HS-5 (cell line): ENCODE results near the gene PTGER3.
"Not testable (repeated sequence)": the region's sequence is repeated elsewhere in the genome, so short reads cannot be mapped to it uniquely, and the experiment has no call there.

ENCODE experiments used
- DNase-seq: peaks from one replicate; pipeline ENCODE4 v3.0.0-alpha.2; 2012; ENCODE audit warnings: low read depth

Gene PTGER3

DNA sequence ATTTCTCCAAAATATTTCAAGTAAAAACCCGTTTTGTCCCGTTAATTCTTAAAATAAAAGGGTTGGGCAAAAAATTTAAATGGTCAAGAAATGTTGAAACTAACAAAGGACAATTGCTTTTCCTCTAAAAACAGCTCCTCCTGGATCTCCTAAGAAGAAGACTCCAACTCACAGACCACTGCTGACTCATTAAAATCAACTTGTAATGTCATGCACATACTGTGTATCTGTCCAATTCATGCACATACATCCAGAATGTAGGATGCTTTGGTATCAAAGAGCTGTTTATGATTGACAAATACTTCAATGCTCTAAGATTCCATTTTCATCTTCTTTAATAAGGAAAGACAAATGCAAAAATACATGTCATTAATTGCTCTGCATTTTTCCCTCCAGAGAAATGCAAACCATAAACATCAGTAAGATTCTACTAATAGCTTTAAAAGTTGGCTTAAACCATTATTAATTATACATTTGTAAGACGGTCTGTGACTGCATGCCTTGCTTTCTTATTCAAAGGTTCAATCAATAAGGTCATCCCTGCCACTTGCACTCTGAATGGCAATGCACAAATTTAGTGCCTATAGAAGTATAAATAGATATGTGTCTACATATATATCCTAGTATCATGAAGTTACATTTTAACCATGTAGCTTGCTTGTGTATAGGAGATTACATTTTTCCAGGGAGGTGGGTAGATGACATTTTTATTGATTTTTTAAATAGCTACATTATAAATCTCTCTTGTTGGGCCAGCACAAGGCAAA is 44.7 kb downstream of the PTGER3 start:
- DNase-seq = no peak

DNA sequence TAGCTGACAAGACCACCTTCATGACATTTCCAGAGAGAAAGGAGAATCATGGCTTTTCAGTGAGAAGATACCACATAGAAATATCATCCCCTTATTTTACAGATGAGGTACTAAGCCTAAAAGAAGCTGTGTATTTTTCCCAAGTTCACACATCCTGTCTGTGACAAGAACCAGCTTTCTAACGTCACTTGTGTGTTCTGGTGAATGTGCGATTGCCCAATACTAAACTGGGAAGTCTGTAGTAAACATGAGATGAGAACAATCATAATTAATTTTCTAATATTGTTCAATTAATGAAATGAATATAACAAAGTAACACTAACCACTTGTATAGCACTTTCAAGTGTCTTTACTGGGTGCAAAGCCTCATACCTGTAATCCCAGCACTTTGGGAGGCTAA is 46.0 kb downstream of the PTGER3 start:
- no peak for DNase-seq

DNA sequence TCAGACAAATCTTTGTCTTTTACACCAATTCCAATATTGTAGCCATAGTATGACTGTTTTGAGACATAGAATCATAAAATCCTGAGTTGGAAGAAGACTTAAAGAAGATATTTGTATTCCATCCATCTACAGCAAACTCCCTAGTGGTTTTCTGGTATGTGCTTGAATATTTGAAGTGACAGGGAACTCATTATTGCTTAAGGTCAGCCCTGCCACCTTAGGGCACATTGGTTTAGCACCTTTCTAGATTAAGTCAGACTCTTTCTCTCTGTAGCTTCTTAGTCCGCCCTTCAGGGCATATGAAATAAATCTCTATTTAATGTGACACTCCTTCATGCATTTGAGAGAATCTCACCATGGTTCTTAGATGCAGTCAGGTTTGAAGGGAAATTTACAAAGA is 49.8 kb downstream of the PTGER3 start:
- no peak for DNase-seq

- no peak for DNase-seq
Observed at GRCh38 chr1:70994753-70995268, 52.8 kb downstream of the PTGER3 start.

GRCh38 chr1:70993798-70994197 is 53.8 kb downstream of the PTGER3 start:
- no peak for DNase-seq

GRCh38 chr1:70992521-70992920 is 55.1 kb downstream of the PTGER3 start:
- no peak for DNase-seq

GRCh38 chr1:70990469-70991253 is 57.0 kb downstream of the PTGER3 start:
- no peak for DNase-seq

GRCh38 chr1:70987497-70987896 is 60.1 kb downstream of the PTGER3 start:
- no peak for DNase-seq

- not testable (repeated sequence) for DNase-seq
Observed at GRCh38 chr1:70985776-70986225, 61.8 kb downstream of the PTGER3 start.

DNA sequence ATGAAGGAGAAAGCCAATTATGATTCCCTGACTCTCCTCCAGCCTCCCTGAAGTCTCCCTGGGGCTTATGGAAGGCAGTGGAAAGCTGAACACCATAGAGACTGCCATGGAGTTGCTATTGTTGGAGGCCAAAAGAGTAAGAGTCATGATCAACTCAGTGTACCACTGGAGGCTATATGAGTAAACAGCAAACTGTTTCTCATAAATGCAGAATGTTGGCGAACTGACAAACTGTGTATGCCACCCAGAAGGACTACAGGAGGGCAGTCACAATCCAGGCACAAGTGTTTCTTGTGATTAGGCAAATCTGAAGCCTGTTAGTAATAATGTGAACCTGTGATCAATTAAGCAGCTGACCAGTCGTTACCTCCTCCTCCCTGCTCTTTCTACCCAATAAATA is 62.3 kb downstream of the PTGER3 start:
- DNase-seq = not testable (repeated sequence)

DNA sequence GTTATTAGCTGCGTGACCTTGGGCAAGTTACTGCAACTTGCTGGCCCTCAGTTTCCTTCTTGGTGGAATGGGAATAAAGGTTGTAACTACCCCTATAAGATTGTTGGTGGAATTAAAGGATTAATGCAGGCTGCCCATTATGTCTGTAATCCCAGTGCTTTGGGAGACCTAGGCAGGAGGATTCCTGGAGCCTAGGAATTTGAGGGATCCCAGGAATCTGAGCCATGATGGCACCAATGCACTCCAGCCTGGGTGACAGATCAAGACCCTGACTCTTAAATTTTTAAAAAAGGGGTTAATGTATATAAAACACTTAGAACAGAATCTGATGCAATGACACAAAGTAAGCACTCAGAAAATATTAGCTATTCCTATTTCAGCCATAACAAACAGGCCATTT is 67.3 kb downstream of the PTGER3 start:
- no peak for DNase-seq

DNA sequence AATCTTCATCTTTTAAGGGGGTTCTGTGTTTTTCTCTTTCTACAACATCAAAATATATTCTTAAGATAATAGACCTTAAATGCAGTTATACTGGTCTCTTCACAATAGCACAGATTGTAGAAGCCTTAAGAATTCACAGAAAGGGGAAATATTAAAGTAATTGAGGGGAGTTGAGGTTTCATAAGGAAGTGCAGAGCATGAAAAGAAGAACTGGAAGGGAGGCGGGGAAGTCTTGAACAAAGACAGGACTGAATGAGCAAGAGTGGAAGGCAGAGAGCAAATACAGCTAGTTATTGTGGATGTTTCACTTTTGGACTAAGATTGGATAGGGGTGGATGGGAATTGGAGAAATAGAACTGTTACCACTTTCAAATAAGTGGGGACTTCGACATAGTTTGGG is 67.7 kb downstream of the PTGER3 start:
- no peak for DNase-seq

GRCh38 chr1:70979313-70979712 is 68.3 kb downstream of the PTGER3 start:
- no peak for DNase-seq

DNA sequence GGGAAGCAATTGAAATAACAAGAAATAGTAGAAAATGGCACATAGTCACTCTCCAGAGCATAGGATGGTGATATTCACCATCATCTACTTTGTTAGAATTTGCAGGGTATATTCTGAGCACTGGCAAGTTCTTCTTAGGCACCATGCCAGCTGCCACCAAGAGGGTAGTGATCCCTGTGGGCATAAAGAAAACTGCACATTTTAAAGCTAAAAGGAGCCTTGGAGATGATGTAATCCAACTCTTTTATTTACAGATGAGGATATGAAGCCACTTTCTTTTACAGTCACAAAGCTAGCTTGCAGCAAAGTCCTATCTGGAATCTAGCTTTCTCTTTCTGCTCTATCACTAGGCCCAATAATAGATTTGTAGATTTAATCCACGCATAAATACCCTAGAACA is 69.0 kb downstream of the PTGER3 start:
- no peak for DNase-seq

DNA sequence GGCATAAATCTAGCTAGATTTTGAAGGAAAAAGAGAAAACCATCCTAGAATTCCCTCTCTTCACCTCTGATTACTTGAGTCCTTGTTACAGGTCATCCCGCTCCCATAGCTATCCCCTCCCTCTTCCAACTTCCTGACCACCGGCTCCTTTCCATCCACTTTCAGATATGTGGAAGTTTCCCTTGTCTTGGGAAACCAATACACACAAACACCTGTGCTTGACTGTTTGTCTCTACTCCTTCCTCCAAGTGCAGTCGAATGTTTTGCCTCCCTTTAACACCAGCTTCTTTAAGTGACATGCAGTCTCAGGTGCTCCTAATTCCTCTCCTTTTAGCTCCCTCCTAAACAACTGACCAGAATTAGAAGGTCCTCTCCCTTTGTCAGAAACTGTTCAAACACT is 70.0 kb downstream of the PTGER3 start:
- no peak for DNase-seq

DNA sequence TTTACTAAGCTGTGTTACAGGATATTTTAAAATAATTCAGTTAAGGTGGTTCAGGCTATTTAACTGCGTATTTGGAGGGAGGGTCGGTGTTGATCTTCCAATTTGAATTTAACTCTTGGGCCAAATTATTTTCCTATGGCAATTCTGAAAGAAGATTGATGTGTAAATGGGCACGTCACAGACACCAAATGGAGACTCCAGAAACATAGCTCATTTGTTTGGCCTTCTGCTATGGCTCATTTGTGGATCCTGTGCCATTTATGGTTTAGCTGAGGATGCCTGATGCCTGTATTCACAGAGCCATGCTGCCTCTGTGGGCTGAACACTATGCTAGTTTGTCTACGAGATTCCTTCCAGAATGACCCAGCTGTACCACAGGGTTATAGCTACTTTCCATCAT is 70.6 kb downstream of the PTGER3 start:
- no peak for DNase-seq

- no peak for DNase-seq
Observed at GRCh38 chr1:70973754-70974153, 73.9 kb downstream of the PTGER3 start.

DNA sequence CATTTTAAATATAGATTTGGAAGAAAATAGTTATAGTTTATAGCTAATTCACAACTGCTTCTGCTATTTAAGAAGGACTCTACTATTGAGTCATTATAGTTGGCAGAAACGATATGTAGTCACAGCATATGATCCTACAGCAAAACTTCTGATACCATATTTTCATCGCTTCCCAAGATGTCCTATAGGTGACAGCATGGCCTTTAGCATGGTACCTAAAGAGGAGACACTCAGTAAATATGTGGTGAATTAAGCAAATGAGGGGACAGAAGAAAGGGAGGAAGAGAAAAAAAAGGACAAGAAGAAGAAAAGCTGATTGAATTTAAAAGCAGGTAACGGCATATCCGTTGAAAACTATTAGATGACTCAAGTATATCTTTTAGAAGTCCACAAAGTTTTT is 77.2 kb downstream of the PTGER3 start:
- DNase-seq = no peak

GRCh38 chr1:70966018-70966638 is 81.5 kb downstream of the PTGER3 start:
- no peak for DNase-seq

GRCh38 chr1:70963374-70963773 is 84.2 kb downstream of the PTGER3 start:
- DNase-seq = no peak

- DNase-seq = no peak
Observed at GRCh38 chr1:70961374-70961975, 86.1 kb downstream of the PTGER3 start.

GRCh38 chr1:70948396-70949017 is 99.1 kb downstream of the PTGER3 start:
- no peak for DNase-seq
